ENCODE results near the gene RALGAPA1.
A peak's percentile ranks its signal among the peaks of the same experiment; 100 is the strongest.
"Not testable (repeated sequence)": the region's sequence is repeated elsewhere in the genome, so short reads cannot be mapped to it uniquely, and the experiment has no call there.

Gene RALGAPA1

GRCh38 chr14:35631071-35631805 lies 177.9 kb downstream of the RALGAPA1 start:
- no peak for DNase-seq

- peak in 2 of 56 donors; percentile 1 for DNase-seq
Measured at GRCh38 chr14:35628989-35629388, 180.1 kb downstream of the RALGAPA1 start.

- not testable (repeated sequence) for DNase-seq
Measured at GRCh38 chr14:35626947-35627346, 182.1 kb downstream of the RALGAPA1 start.

- DNase-seq = not testable (repeated sequence)
Measured at GRCh38 chr14:35621996-35622395, 187.1 kb downstream of the RALGAPA1 start.

- not testable (repeated sequence) for DNase-seq
Measured at GRCh38 chr14:35619998-35620397, 189.1 kb downstream of the RALGAPA1 start.

GRCh38 chr14:35619461-35619860 lies 189.6 kb downstream of the RALGAPA1 start:
- not testable (repeated sequence) for DNase-seq

GRCh38 chr14:35617500-35617899 lies 191.6 kb downstream of the RALGAPA1 start:
- no peak for DNase-seq

- DNase-seq = no peak
Measured at GRCh38 chr14:35607380-35607779, 201.7 kb downstream of the RALGAPA1 start.

- DNase-seq = no peak
Measured at GRCh38 chr14:35600253-35600652, 208.8 kb downstream of the RALGAPA1 start.

GRCh38 chr14:35594616-35595015 lies 214.5 kb downstream of the RALGAPA1 start:
- DNase-seq = no peak

GRCh38 chr14:35587373-35587772 lies 221.7 kb downstream of the RALGAPA1 start:
- not testable (repeated sequence) for DNase-seq

- DNase-seq = no peak
Measured at GRCh38 chr14:35578639-35579038, 230.5 kb downstream of the RALGAPA1 start.

- DNase-seq = no peak
Measured at GRCh38 chr14:35578135-35578534, 231.0 kb downstream of the RALGAPA1 start.

GRCh38 chr14:35576856-35577255 lies 232.2 kb downstream of the RALGAPA1 start:
- no peak for DNase-seq

- no peak for DNase-seq
Measured at GRCh38 chr14:35576260-35576659, 232.8 kb downstream of the RALGAPA1 start.

- DNase-seq = no peak
Measured at GRCh38 chr14:35573911-35574310, 235.2 kb downstream of the RALGAPA1 start.

GRCh38 chr14:35571598-35571997 lies 237.5 kb downstream of the RALGAPA1 start:
- DNase-seq = no peak

GRCh38 chr14:35565871-35566464 lies 243.1 kb downstream of the RALGAPA1 start:
- no peak for DNase-seq

GRCh38 chr14:35558680-35559079 lies 250.4 kb downstream of the RALGAPA1 start:
- peak in 29 of 56 donors; percentile 2 to 45 (median 17) for DNase-seq

GRCh38 chr14:35557221-35557747 lies 251.8 kb downstream of the RALGAPA1 start:
- no peak for DNase-seq

GRCh38 chr14:35556548-35556947 lies 252.5 kb downstream of the RALGAPA1 start:
- no peak for DNase-seq

GRCh38 chr14:35553808-35554207 lies 255.3 kb downstream of the RALGAPA1 start:
- DNase-seq = no peak

- DNase-seq = no peak
Measured at GRCh38 chr14:35551081-35551480, 258.0 kb downstream of the RALGAPA1 start.

Measured in amygdala (tissue), 56 donors.